ENCODE measurements around the gene FOLR2.
A peak's percentile ranks its signal among the peaks of the same experiment; 100 is the strongest.
"Not testable (repeated sequence)": the region's sequence is repeated elsewhere in the genome, so short reads cannot be mapped to it uniquely, and the experiment has no call there.

Gene FOLR2

GRCh38 chr11:72195518-72196270 is 20.9 kb upstream of the FOLR2 start:
- Mint-ChIP-seq H3K4me1 (no peaks in the 10 kb centered on the region), H3K9me3 (no peaks in the 10 kb centered on the region), H3K4me3 (no peak overlapping the region), H3K27ac (no peak overlapping the region), H3K36me3 (no peaks in the 10 kb centered on the region), H3K27me3 (no peaks in the 10 kb centered on the region)

GRCh38 chr11:72201445-72201844 is 15.1 kb upstream of the FOLR2 start:
- not testable (repeated sequence) for H3K36me3 Mint-ChIP-seq, H3K4me1 Mint-ChIP-seq

GRCh38 chr11:72202571-72202970 is 14.0 kb upstream of the FOLR2 start:
- Mint-ChIP-seq H3K27ac (no peak overlapping the region), H3K4me1 (no peaks in the 10 kb centered on the region), H3K27me3 (no peaks in the 10 kb centered on the region), H3K4me3 (no peak overlapping the region), H3K9me3 (no peaks in the 10 kb centered on the region), H3K36me3 (no peaks in the 10 kb centered on the region)

More at GRCh38 chr11:72201445-72201844, 15.1 kb upstream of the FOLR2 start:
- H3K4me3 Mint-ChIP-seq, H3K9me3 Mint-ChIP-seq, H3K27ac Mint-ChIP-seq, H3K27me3 Mint-ChIP-seq: not testable (repeated sequence)

- Mint-ChIP-seq H3K9me3 (no peaks in the 10 kb centered on the region), H3K27me3 (no peaks in the 10 kb centered on the region), H3K4me3 (no peak overlapping the region), H3K36me3 (no peaks in the 10 kb centered on the region), H3K4me1 (no peaks in the 10 kb centered on the region), H3K27ac (no peak overlapping the region)
Observed at GRCh38 chr11:72203163-72203562, 13.4 kb upstream of the FOLR2 start.

- no peak overlapping the region for H3K27ac Mint-ChIP-seq
Observed at GRCh38 chr11:72204886-72205285, 11.7 kb upstream of the FOLR2 start.

GRCh38 chr11:72206794-72207193 is 9.8 kb upstream of the FOLR2 start:
- peaks cover 18% of the 10 kb centered on the region for H3K9me3 Mint-ChIP-seq
- not testable (repeated sequence) for H3K4me1 Mint-ChIP-seq, H3K4me3 Mint-ChIP-seq, H3K27ac Mint-ChIP-seq
- H3K36me3 Mint-ChIP-seq = peaks cover 12% of the 10 kb centered on the region
- peaks cover 12% of the 10 kb centered on the region for H3K27me3 Mint-ChIP-seq

More at GRCh38 chr11:72204886-72205285, 11.7 kb upstream of the FOLR2 start:
- Mint-ChIP-seq H3K9me3 (peaks cover 13% of the 10 kb centered on the region), H3K36me3 (peaks cover 11% of the 10 kb centered on the region), H3K4me1 (no peaks in the 10 kb centered on the region), H3K4me3 (no peak overlapping the region), H3K27me3 (peaks cover 8% of the 10 kb centered on the region)

GRCh38 chr11:72208281-72208680 is 8.3 kb upstream of the FOLR2 start:
- Mint-ChIP-seq H3K4me1 (no peaks in the 10 kb centered on the region), H3K27me3 (peaks cover 12% of the 10 kb centered on the region), H3K9me3 (peaks cover 18% of the 10 kb centered on the region), H3K27ac (no peak overlapping the region), H3K4me3 (no peak overlapping the region), H3K36me3 (peaks cover 12% of the 10 kb centered on the region)

- no peak overlapping the region for H3K27ac Mint-ChIP-seq
- peaks cover 12% of the 10 kb centered on the region for H3K36me3 Mint-ChIP-seq
- no peak overlapping the region for H3K4me3 Mint-ChIP-seq
- H3K9me3 Mint-ChIP-seq = peaks cover 18% of the 10 kb centered on the region
- peaks cover 12% of the 10 kb centered on the region for H3K27me3 Mint-ChIP-seq
- H3K4me1 Mint-ChIP-seq = no peaks in the 10 kb centered on the region
Observed at GRCh38 chr11:72209101-72209500, 7.5 kb upstream of the FOLR2 start.

- Mint-ChIP-seq H3K27ac (no peak overlapping the region), H3K27me3 (peaks cover 4% of the 10 kb centered on the region), H3K9me3 (no peaks in the 10 kb centered on the region), H3K4me3 (no peak overlapping the region), H3K4me1 (peaks cover 9% of the 10 kb centered on the region), H3K36me3 (no peaks in the 10 kb centered on the region)
Observed at GRCh38 chr11:72217841-72218240, 1.2 kb downstream of the FOLR2 start.

GRCh38 chr11:72218251-72218745 is 1.7 kb downstream of the FOLR2 start:
- Mint-ChIP-seq H3K9me3 (no peaks in the 10 kb centered on the region), H3K36me3 (no peaks in the 10 kb centered on the region), H3K27me3 (peaks cover 4% of the 10 kb centered on the region), H3K27ac (no peak overlapping the region), H3K4me1 (peaks cover 11% of the 10 kb centered on the region), H3K4me3 (no peak overlapping the region)

GRCh38 chr11:72220696-72221363 is 4.2 kb downstream of the FOLR2 start:
- peak overlapping the region; percentile 8 for H3K4me3 Mint-ChIP-seq
- peaks cover 18% of the 10 kb centered on the region for H3K4me1 Mint-ChIP-seq
- H3K36me3 Mint-ChIP-seq = no peaks in the 10 kb centered on the region
- no peak overlapping the region for H3K27ac Mint-ChIP-seq
- H3K9me3 Mint-ChIP-seq = no peaks in the 10 kb centered on the region
- H3K27me3 Mint-ChIP-seq = peaks cover 2% of the 10 kb centered on the region

- peaks cover 23% of the 10 kb centered on the region for H3K4me1 Mint-ChIP-seq
- no peaks in the 10 kb centered on the region for H3K27me3 Mint-ChIP-seq
- H3K9me3 Mint-ChIP-seq = no peaks in the 10 kb centered on the region
- no peak overlapping the region for H3K27ac Mint-ChIP-seq
- H3K4me3 Mint-ChIP-seq = no peak overlapping the region
- H3K36me3 Mint-ChIP-seq = no peaks in the 10 kb centered on the region
Observed at GRCh38 chr11:72221386-72222075, 4.9 kb downstream of the FOLR2 start.

- H3K27me3 Mint-ChIP-seq = no peaks in the 10 kb centered on the region
- H3K4me1 Mint-ChIP-seq = peaks cover 23% of the 10 kb centered on the region
- no peaks in the 10 kb centered on the region for H3K36me3 Mint-ChIP-seq
- peak overlapping the region; percentile 90 for H3K4me3 Mint-ChIP-seq
- H3K27ac Mint-ChIP-seq = no peak overlapping the region
- no peaks in the 10 kb centered on the region for H3K9me3 Mint-ChIP-seq
Observed at GRCh38 chr11:72222106-72222891, 5.7 kb downstream of the FOLR2 start.

- Mint-ChIP-seq H3K4me3 (peak overlapping the region; percentile 90), H3K27ac (peak overlapping the region; percentile 93), H3K9me3 (no peaks in the 10 kb centered on the region), H3K36me3 (no peaks in the 10 kb centered on the region), H3K4me1 (peaks cover 23% of the 10 kb centered on the region), H3K27me3 (no peaks in the 10 kb centered on the region)
Observed at GRCh38 chr11:72222907-72223614, 6.5 kb downstream of the FOLR2 start.
